ENCODE results near the gene NTSR2. TPM values are rescaled to one million over a fixed set of nuclear protein-coding genes. Genes with fewer than 3 reads are reported as not detected.

NTSR2 gene
- total and polyA plus RNA-seq, 8 donors = not detected

GRCh38 chr2:11676640-11677039, 6.6 kb upstream of the NTSR2 start:
- WGBS, 5 donors = 31 to 38% (median 36%) methylated on average over 8 to 11 of the region's 11 CpGs
- no peak for TF ChIP-seq CTCF (IDR thresholded peaks at IDR 0.05)
- TF ChIP-seq EP300 (IDR thresholded peaks at IDR 0.05) = no peak
- TF ChIP-seq POLR2A (IDR thresholded peaks at IDR 0.05) = no peak
- TF ChIP-seq POLR2AphosphoS5 (IDR thresholded peaks at IDR 0.05) = no peak
- intact Hi-C loops (cut with DNase I; ENCODE audit: low total_unique reads) = no loop called here

GRCh38 chr2:11675423-11676112, 5.6 kb upstream of the NTSR2 start:
- TF ChIP-seq POLR2AphosphoS5 (IDR thresholded peaks at IDR 0.05) = no peak
- no peak for TF ChIP-seq CTCF (IDR thresholded peaks at IDR 0.05)
- TF ChIP-seq EP300 (IDR thresholded peaks at IDR 0.05) = no peak
- TF ChIP-seq POLR2A (IDR thresholded peaks at IDR 0.05) = no peak
- peaks cover 0 to 4% (median 0%) of the 10 kb centered on the region in 4 donors for H3K9me3 ChIP-seq
- WGBS, 5 donors = 76 to 86% (median 81%) methylated on average over 3 of the region's 3 CpGs
- intact Hi-C loops (cut with DNase I; ENCODE audit: low total_unique reads) = no loop called here
- peaks cover 0 to 8% (median 6%) of the 10 kb centered on the region in 4 donors for H3K4me1 ChIP-seq
- no peak overlapping the region for H3K4me3 ChIP-seq
- H3K27ac ChIP-seq = no peak overlapping the region
- DNase-seq = no peak
- peaks cover 0 to 54% (median 27%) of the 10 kb centered on the region in 3 donors for H3K27me3 ChIP-seq
- H3K36me3 ChIP-seq = no peaks in the 10 kb centered on the region

More at GRCh38 chr2:11676640-11677039, 6.6 kb upstream of the NTSR2 start:
- H3K27me3 ChIP-seq = peaks cover 0 to 48% (median 27%) of the 10 kb centered on the region in 3 donors
- H3K27ac ChIP-seq = no peak overlapping the region
- no peaks in the 10 kb centered on the region for H3K36me3 ChIP-seq
- no peak for DNase-seq
- peaks cover 0 to 4% (median 0%) of the 10 kb centered on the region in 4 donors for H3K9me3 ChIP-seq
- no peak overlapping the region for H3K4me3 ChIP-seq
- H3K4me1 ChIP-seq = peaks cover 0 to 15% (median 11%) of the 10 kb centered on the region in 4 donors

GRCh38 chr2:11674983-11675382, 5.0 kb upstream of the NTSR2 start:
- H3K36me3 ChIP-seq = no peaks in the 10 kb centered on the region
- intact Hi-C loops (cut with DNase I; ENCODE audit: low total_unique reads) = no loop called here
- peaks cover 0 to 60% (median 32%) of the 10 kb centered on the region in 3 donors for H3K27me3 ChIP-seq
- no peak for DNase-seq
- H3K27ac ChIP-seq = no peak overlapping the region
- H3K9me3 ChIP-seq = peaks cover 0 to 4% (median 0%) of the 10 kb centered on the region in 4 donors
- WGBS, 5 donors = 69 to 81% (median 75%) methylated on average over 10 of the region's 10 CpGs
- no peak overlapping the region for H3K4me3 ChIP-seq
- TF ChIP-seq EP300 (IDR thresholded peaks at IDR 0.05) = no peak
- TF ChIP-seq POLR2AphosphoS5 (IDR thresholded peaks at IDR 0.05) = no peak
- no peak for TF ChIP-seq CTCF (IDR thresholded peaks at IDR 0.05)
- TF ChIP-seq POLR2A (IDR thresholded peaks at IDR 0.05) = no peak
- peaks cover 1 to 6% (median 4%) of the 10 kb centered on the region in 4 donors for H3K4me1 ChIP-seq

GRCh38 chr2:11672407-11672806, 2.4 kb upstream of the NTSR2 start:
- Histone ChIP-seq H3K4me1 (peaks cover 8 to 12% (median 10%) of the 10 kb centered on the region in 4 donors), H3K9me3 (peaks cover 0 to 4% (median 0%) of the 10 kb centered on the region in 4 donors), H3K27ac (no peak overlapping the region), H3K36me3 (no peaks in the 10 kb centered on the region), H3K4me3 (no peak overlapping the region), H3K27me3 (peaks cover 0 to 67% (median 33%) of the 10 kb centered on the region in 3 donors)
- 63 to 76% (median 70%) methylated on average over 3 of the region's 3 CpGs for WGBS, 5 donors
- DNase-seq = no peak
- intact Hi-C loops (cut with DNase I; ENCODE audit: low total_unique reads) = no loop called here
- TF ChIP-seq EP300 (IDR thresholded peaks at IDR 0.05) = no peak
- TF ChIP-seq POLR2A (IDR thresholded peaks at IDR 0.05) = no peak
- TF ChIP-seq POLR2AphosphoS5 (IDR thresholded peaks at IDR 0.05) = no peak
- no peak for TF ChIP-seq CTCF (IDR thresholded peaks at IDR 0.05)
